Coronary artery (tissue), 2 donors: ENCODE measurements around the gene HSP90AA1.

ENCODE experiments used
- DNase-seq: peaks from one replicate; pipeline ENCODE4 v3.0.0-alpha.2; 2017; ENCODE audit warnings: low spot score
- H3K27ac ChIP-seq, 2 donors: fragments of 200-600 bp; sonication (generic); one replicate each; pipeline ENCODE4 v1.5.1; 2016 to 2019
- H3K4me3 ChIP-seq: fragments of 200-600 bp; sonication (generic); 2 replicates; pipeline ENCODE4 v1.5.1; 2016; ENCODE audit warnings: mild to moderate bottlenecking, moderate library complexity
- TF ChIP-seq, protein P1 (sequence below): fragments of 200-600 bp; sonication (generic); IDR thresholded peaks from one replicate; pipeline ENCODE4 v1.5.1; 2019; ENCODE audit warnings: antibody characterized with exemption

The HSP90AA1 gene

GRCh38 chr14:102092806-102093205, 6.0 kb upstream of the HSP90AA1 start:
- H3K27ac ChIP-seq: no peak overlapping the region
- TF ChIP-seq, protein P1, sequence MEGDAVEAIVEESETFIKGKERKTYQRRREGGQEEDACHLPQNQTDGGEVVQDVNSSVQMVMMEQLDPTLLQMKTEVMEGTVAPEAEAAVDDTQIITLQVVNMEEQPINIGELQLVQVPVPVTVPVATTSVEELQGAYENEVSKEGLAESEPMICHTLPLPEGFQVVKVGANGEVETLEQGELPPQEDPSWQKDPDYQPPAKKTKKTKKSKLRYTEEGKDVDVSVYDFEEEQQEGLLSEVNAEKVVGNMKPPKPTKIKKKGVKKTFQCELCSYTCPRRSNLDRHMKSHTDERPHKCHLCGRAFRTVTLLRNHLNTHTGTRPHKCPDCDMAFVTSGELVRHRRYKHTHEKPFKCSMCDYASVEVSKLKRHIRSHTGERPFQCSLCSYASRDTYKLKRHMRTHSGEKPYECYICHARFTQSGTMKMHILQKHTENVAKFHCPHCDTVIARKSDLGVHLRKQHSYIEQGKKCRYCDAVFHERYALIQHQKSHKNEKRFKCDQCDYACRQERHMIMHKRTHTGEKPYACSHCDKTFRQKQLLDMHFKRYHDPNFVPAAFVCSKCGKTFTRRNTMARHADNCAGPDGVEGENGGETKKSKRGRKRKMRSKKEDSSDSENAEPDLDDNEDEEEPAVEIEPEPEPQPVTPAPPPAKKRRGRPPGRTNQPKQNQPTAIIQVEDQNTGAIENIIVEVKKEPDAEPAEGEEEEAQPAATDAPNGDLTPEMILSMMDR: no peak
- DNase-seq: no peak
- H3K4me3 ChIP-seq: no peak overlapping the region

DNA sequence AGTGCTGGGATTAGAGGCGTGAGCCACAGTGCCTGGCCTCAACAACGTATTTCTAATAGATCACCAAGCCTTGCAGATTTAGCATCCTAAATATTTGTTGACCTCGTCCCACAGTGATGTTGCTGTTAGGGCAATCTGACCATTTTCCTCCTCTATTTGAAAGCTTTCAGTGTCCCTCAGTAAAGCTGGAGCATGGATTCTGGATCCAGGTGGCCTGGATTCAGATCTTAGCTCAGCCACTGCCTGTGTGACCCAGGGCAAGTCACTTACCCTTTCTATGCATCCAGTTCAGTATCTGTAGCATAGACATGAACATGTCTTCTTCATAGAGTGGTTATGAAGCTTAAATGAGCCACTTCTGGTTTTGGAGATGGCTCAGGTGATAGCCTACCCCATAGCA, 3.9 kb upstream of the HSP90AA1 start:
- Histone ChIP-seq H3K27ac (no peak overlapping the region), H3K4me3 (no peak overlapping the region)
- TF ChIP-seq, protein P1: no peak
- no peak for DNase-seq

GRCh38 chr14:102089621-102090343, 2.9 kb upstream of the HSP90AA1 start:
- DNase-seq: no peak
- H3K27ac ChIP-seq: no peak overlapping the region

GRCh38 chr14:102088012-102088792, 1.4 kb upstream of the HSP90AA1 start:
- Histone ChIP-seq H3K4me3 (peak overlapping the region; percentile 79), H3K27ac (peak overlapping the region; percentile 97 to 100)
- TF ChIP-seq, protein P1: no peak
- no peak for DNase-seq

More at GRCh38 chr14:102089621-102090343, 2.9 kb upstream of the HSP90AA1 start:
- H3K4me3 ChIP-seq: no peak overlapping the region
- TF ChIP-seq, protein P1: no peak

GRCh38 chr14:102087762-102088011, 843 bp upstream of the HSP90AA1 start:
- H3K27ac ChIP-seq: peak overlapping the region; percentile 97 to 100
- H3K4me3 ChIP-seq: peak overlapping the region; percentile 79
- DNase-seq: no peak
- TF ChIP-seq, protein P1: no peak

- H3K4me3 ChIP-seq: peak overlapping the region; percentile 79
- no peak for DNase-seq
- H3K27ac ChIP-seq: peak overlapping the region; percentile 97 to 100
- TF ChIP-seq, protein P1: no peak
These were observed 204 bp downstream of the HSP90AA1 start for GRCh38 chr14:102086709-102086971.
